HFF-Myc (cell line): ENCODE results near the gene CFAP65.

Experiments
- DNase-seq: peaks from one replicate; pipeline ENCODE4 v3.0.0-alpha.2; 2011; ENCODE audit warnings: low read depth; ENCODE audit errors: extremely low read depth
- H3K4me3 ChIP-seq: replicated peaks from 2 replicates; pipeline ENCODE4 v1.5.1; 2011; ENCODE audit warnings: low read depth, mild to moderate bottlenecking, control low read depth, low read length
- CTCF ChIP-seq: IDR thresholded peaks from 2 replicates; pipeline ENCODE4 v1.5.1; 2012; ENCODE audit warnings: mild to moderate bottlenecking, low read depth, low read length, control low read depth; ENCODE audit errors: missing control alignments

CFAP65 gene

GRCh38 chr2:219086196-219086595 is 44.9 kb upstream of the CFAP65 start:
- TF ChIP-seq CTCF, result no peak
- no peak overlapping the region for H3K4me3 ChIP-seq
- no peak for DNase-seq

- H3K4me3 ChIP-seq, result no peak overlapping the region
- no peak for TF ChIP-seq CTCF
- no peak for DNase-seq
Observed at GRCh38 chr2:219084791-219085190, 43.5 kb upstream of the CFAP65 start.

- TF ChIP-seq CTCF, result no peak
Observed at GRCh38 chr2:219082332-219082958, 41.1 kb upstream of the CFAP65 start.

GRCh38 chr2:219081701-219082331 is 40.5 kb upstream of the CFAP65 start:
- H3K4me3 ChIP-seq, result no peak overlapping the region
- TF ChIP-seq CTCF, result no peak
- no peak for DNase-seq

More at GRCh38 chr2:219082332-219082958, 41.1 kb upstream of the CFAP65 start:
- no peak for DNase-seq
- H3K4me3 ChIP-seq, result no peak overlapping the region

DNA sequence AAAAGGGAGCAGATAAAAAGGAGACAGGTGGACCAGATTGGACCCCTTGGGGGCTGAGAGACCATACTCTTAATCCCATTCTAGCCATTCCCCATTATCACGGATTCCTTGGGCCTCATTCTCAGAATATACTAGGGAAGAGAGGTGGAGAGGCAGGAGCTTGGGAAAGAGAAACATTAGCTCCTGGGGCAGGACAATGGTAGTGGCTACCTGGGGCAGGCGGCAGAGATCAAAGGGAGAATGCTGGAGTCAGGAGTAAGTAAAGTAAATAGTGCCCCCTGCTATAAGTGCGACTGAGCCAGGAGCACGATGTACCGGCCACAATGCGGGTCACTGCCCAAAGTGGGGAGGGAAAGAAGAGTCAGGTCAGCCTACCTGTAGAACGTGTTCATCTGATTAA is 39.8 kb upstream of the CFAP65 start:
- TF ChIP-seq CTCF, result no peak
- no peak overlapping the region for H3K4me3 ChIP-seq
- no peak for DNase-seq

DNA sequence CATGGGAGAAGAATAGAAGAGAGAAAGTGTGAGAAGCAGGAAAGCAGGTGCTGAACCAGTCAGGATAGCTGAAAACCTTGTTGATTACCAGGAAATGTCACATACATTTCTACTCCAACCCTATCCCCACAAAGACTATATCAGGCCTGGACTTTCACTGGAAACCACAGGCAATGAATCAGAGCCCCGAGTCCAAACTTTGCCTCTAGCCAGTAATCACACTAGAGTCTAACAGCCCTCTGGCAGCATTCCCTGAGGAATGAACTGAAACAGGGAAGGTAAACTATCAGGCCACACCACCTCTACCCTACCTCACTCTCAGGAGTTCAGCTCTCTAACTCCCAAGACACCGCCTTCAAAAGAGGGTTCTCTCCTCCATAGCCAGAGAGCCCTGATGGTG is 38.1 kb upstream of the CFAP65 start:
- no peak overlapping the region for H3K4me3 ChIP-seq
- DNase-seq, result no peak
- TF ChIP-seq CTCF, result no peak
